HepG2 (cell line): ENCODE data around the gene LRIF1. TPM values are rescaled to one million over a fixed set of nuclear protein-coding genes. Genes with fewer than 3 reads are reported as not detected.

ENCODE experiments used
- BHLHE40 ChIP-seq: IDR thresholded peaks from 2 replicates; pipeline ENCODE4 v1.6.1; 2011; ENCODE audit warnings: low read length, improper control_type of control experiment
- DMAP1 ChIP-seq: IDR thresholded peaks from 2 replicates; pipeline ENCODE4 v1.6.1; 2016
- ELF1 ChIP-seq: sonication (generic); formaldehyde crosslinking; IDR thresholded peaks from 2 replicates; pipeline ENCODE4 v1.4.0; 2020; ENCODE audit warnings: missing genetic modification reagents
- ELF4 ChIP-seq: sonication (generic); formaldehyde crosslinking; IDR thresholded peaks from 2 replicates; pipeline ENCODE4 v1.5.0; 2020; ENCODE audit warnings: missing genetic modification reagents, mild to moderate bottlenecking, moderate library complexity, borderline replicate concordance
- ETV6 ChIP-seq: sonication (generic); formaldehyde crosslinking; conservative IDR thresholded peaks from 2 replicates; pipeline ENCODE4 v1.4.0; 2020; ENCODE audit warnings: missing genetic modification reagents
- HNRNPK ChIP-seq: fragments of 200-400 bp; formaldehyde crosslinking; IDR thresholded peaks from 2 replicates; pipeline ENCODE4 v1.6.1; 2018; ENCODE audit warnings: low read length, low read depth, moderate library complexity, mild to moderate bottlenecking; ENCODE audit not compliant: poor library complexity, severe bottlenecking
- HNRNPUL1 ChIP-seq: fragments of 200-400 bp; formaldehyde crosslinking; IDR thresholded peaks from 2 replicates; pipeline ENCODE4 v1.6.1; 2017; ENCODE audit warnings: low read depth, mild to moderate bottlenecking, low read length, moderate library complexity
- HOXA7 ChIP-seq: sonication (generic); formaldehyde crosslinking; IDR thresholded peaks from 2 replicates; pipeline ENCODE4 v1.8.1; 2022; ENCODE audit warnings: mild to moderate bottlenecking, missing genetic modification reagents, moderate library complexity
- JUN ChIP-seq: sonication (generic); formaldehyde crosslinking; IDR thresholded peaks from 2 replicates; pipeline ENCODE4 v1.4.0; 2020; ENCODE audit warnings: mild to moderate bottlenecking, missing genetic modification reagents
- MXI1 ChIP-seq: IDR thresholded peaks from 3 replicates; pipeline ENCODE4 v1.6.1; 2012; ENCODE audit warnings: low read depth, low read length, inconsistent platforms, borderline replicate concordance
- RBM22 ChIP-seq: fragments of 200-400 bp; formaldehyde crosslinking; optimal IDR thresholded peaks from 2 replicates; pipeline ENCODE3; 2017; ENCODE audit warnings: mild to moderate bottlenecking, low read length, moderate library complexity
- ZBTB20 ChIP-seq: sonication (generic); formaldehyde crosslinking; IDR thresholded peaks from 2 replicates; pipeline ENCODE4 v1.8.1; 2023; ENCODE audit warnings: missing genetic modification reagents, low read depth, mild to moderate bottlenecking, borderline replicate concordance
- ZBTB7B ChIP-seq: sonication (generic); formaldehyde crosslinking; IDR thresholded peaks from 2 replicates; pipeline ENCODE4 v1.4.0; 2020; ENCODE audit warnings: missing genetic modification reagents
- ZHX2 ChIP-seq, 2 experiments: sonication (generic) in 1 of 2; formaldehyde crosslinking in 1 of 2; IDR thresholded peaks; 2 replicates each; pipeline versions ENCODE4 v1.6.1 to v1.9.0; 2014 to 2022; ENCODE audit warnings: antibody characterized with exemption in 1 of 2, borderline replicate concordance in 1 of 2, inconsistent platforms in 1 of 2, low read depth in 1 of 2, missing genetic modification reagents in 1 of 2
- ZNF274 ChIP-seq: sonication (generic); formaldehyde crosslinking; IDR thresholded peaks from 2 replicates; pipeline ENCODE4 v1.5.1; 2020; ENCODE audit warnings: mild to moderate bottlenecking, missing genetic modification reagents
- ZNF576 ChIP-seq: sonication (generic); formaldehyde crosslinking; IDR thresholded peaks from 2 replicates; pipeline ENCODE4 v1.4.0; 2020; ENCODE audit warnings: mild to moderate bottlenecking, missing genetic modification reagents
- ZNF710 ChIP-seq: sonication (generic); formaldehyde crosslinking; IDR thresholded peaks from 2 replicates; pipeline ENCODE4 v1.5.0; 2020; ENCODE audit warnings: mild to moderate bottlenecking, missing genetic modification reagents, borderline replicate concordance
- ZNF841 ChIP-seq: sonication (generic); formaldehyde crosslinking; IDR thresholded peaks from 2 replicates; pipeline ENCODE4 v1.8.1; 2023; ENCODE audit warnings: missing genetic modification reagents, borderline replicate concordance
- ZSCAN5A ChIP-seq: sonication (generic); formaldehyde crosslinking; IDR thresholded peaks from 2 replicates; pipeline ENCODE4 v1.8.0; 2022; ENCODE audit warnings: mild to moderate bottlenecking, missing genetic modification reagents, borderline replicate concordance
- polyA plus RNA-seq, 8 experiments: library from polyadenylated mRNA; depleted of rRNA in 3 of 8; stranded (reverse) in 7 of 8; unstranded in 1 of 8; fragments of >200 nt; fragmentation: Illumina TruSeq in 4 of 8; extraction: Trizol in 4 of 8; gene quantifications; 2 replicates each; pipeline versions ENCODE4 v1.2.1 to v1.2.3, GENCODE V29; 2011 to 2016; ENCODE audit warnings: low read depth in 4 of 8, missing spikeins in 1 of 8, mixed read lengths in 1 of 8; ENCODE audit not compliant: insufficient read depth in 1 of 8
- total RNA-seq, 5 experiments: library from RNA; depleted of rRNA; stranded (reverse); fragments of >200 nt; fragmentation: Illumina TruSeq; extraction: Trizol; gene quantifications; 2 replicates each; pipeline ENCODE4 v1.2.3, GENCODE V29; 2016; ENCODE audit warnings: low read depth in 1 of 5

The LRIF1 gene
- total and polyA plus RNA-seq, 2 of the 13 experiments (the other 11 are each of a cell fraction or from before 2014, with no cell fraction given): 18.4 to 42.4 TPM

GRCh38 chr1:110963691-110964454 lies at the start of gene LRIF1 (continued):
- TF ChIP-seq ZHX2 (IDR thresholded peaks at IDR 0.05; ENCODE audit: low read depth): 0 out of 2 replicates have a peak, but pooled peaks have one; percentile 35
- TF ChIP-seq ZHX2 (CRISPR knock-in tag; IDR thresholded peaks at IDR 0.05; ENCODE audit: borderline replicate concordance): peak; percentile 56; the same call in 1 of the 2 replicates
- no peak for TF ChIP-seq JUN (CRISPR knock-in tag)
- TF ChIP-seq ZBTB20 (CRISPR knock-in tag): peak; percentile 77; the same call in 1 of the 2 replicates
- TF ChIP-seq ELF1: peak; percentile 98
- TF ChIP-seq RBM22: no peak
- no peak for TF ChIP-seq HNRNPUL1
- peak; percentile 58; the same call in 2 of the 3 replicates for TF ChIP-seq MXI1
- TF ChIP-seq BHLHE40: no peak
- no peak for TF ChIP-seq HOXA7 (CRISPR knock-in tag)
- peak; percentile 71; the same call in 1 of the 2 replicates for TF ChIP-seq DMAP1 (CRISPR knock-in tag)
- no peak for TF ChIP-seq ZSCAN5A (CRISPR knock-in tag)
- no peak; the same call in 1 of the 2 replicates for TF ChIP-seq ZNF710 (CRISPR knock-in tag)
- TF ChIP-seq ZNF576 (CRISPR knock-in tag): no peak
- no peak for TF ChIP-seq ZNF274
- TF ChIP-seq HNRNPK: no peak
- no peak for TF ChIP-seq ELF4 (CRISPR knock-in tag)
- TF ChIP-seq ZBTB7B: no peak
- TF ChIP-seq ETV6: 0 out of 2 replicates have a peak, but pooled peaks have one; percentile 36
- TF ChIP-seq ZNF841 (CRISPR knock-in tag): no peak
